VCaP (cell line): ENCODE measurements around the gene PLP2.

Experiments used
- H3K27ac ChIP-seq: fragments of 450-650 bp; 2 replicates; pipeline ENCODE4 v1.5.1; 2017
- TF ChIP-seq, protein P1 (sequence below): fragments of 450-650 bp; conservative IDR thresholded peaks from 2 replicates; pipeline ENCODE4 v1.5.1; 2017; ENCODE audit warnings: mild to moderate bottlenecking, moderate library complexity

PLP2 gene

DNA sequence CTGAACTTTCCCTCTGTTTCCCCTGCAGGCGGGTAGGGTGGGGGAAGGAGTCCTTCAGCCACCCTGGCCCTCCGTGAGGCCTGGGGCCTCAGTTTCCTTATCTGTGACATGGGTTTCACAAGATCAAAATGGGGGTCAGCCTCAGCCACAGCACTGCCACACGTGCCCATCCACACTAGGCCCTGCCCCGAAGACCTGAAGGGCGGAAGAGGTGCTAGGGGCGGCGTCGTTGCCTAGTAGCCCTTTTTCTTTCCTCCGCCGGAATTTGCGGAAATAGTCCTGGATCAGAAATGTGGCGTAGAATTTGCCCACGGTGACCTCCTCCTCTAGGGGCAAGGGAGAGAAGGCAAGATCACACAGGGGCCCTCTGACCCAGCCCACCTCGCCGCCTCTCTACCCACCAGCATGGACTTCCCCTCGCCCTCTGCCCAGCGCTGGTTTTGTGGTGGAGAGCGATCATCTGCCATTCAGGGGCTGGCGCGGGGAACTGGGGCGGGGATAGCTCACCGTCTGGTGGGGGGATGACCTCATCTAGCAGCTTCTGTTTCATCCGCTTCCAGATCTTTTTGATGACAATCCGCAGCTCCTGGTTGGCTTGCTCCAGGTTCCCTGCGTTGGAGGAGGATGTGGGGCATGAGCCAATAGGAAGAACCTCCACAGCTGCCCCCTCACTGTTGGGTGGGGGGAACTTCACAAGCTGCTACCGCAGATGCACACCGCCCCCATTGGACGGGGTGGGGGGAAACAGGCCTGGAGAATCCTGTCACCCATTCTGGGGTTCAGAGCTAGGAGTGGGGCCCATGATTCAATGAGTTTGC, 37.9 kb downstream of the PLP2 start:
- no peak overlapping the region for H3K27ac ChIP-seq
- TF ChIP-seq, protein P1, sequence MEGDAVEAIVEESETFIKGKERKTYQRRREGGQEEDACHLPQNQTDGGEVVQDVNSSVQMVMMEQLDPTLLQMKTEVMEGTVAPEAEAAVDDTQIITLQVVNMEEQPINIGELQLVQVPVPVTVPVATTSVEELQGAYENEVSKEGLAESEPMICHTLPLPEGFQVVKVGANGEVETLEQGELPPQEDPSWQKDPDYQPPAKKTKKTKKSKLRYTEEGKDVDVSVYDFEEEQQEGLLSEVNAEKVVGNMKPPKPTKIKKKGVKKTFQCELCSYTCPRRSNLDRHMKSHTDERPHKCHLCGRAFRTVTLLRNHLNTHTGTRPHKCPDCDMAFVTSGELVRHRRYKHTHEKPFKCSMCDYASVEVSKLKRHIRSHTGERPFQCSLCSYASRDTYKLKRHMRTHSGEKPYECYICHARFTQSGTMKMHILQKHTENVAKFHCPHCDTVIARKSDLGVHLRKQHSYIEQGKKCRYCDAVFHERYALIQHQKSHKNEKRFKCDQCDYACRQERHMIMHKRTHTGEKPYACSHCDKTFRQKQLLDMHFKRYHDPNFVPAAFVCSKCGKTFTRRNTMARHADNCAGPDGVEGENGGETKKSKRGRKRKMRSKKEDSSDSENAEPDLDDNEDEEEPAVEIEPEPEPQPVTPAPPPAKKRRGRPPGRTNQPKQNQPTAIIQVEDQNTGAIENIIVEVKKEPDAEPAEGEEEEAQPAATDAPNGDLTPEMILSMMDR, result no peak

DNA sequence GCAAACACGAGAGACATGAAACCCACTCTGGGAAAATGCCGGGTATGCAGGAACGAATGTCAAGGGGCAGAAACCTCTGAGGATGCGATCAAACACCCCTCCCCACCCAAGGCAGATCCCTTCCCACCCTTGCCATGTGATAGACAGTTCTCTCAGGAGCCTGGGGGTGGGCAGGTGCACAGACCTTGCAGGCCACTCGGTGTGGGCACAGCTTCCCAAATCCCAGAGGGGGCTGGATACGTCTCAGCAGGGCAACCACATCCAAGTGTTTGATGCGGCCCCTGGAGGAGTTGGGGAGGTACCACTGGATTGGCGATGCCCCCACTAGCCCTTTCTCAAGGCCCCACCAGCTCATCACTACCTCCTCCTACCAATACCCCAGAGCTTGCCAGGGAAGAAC, 38.7 kb downstream of the PLP2 start:
- H3K27ac ChIP-seq, result no peak overlapping the region
- TF ChIP-seq, protein P1, result no peak

DNA sequence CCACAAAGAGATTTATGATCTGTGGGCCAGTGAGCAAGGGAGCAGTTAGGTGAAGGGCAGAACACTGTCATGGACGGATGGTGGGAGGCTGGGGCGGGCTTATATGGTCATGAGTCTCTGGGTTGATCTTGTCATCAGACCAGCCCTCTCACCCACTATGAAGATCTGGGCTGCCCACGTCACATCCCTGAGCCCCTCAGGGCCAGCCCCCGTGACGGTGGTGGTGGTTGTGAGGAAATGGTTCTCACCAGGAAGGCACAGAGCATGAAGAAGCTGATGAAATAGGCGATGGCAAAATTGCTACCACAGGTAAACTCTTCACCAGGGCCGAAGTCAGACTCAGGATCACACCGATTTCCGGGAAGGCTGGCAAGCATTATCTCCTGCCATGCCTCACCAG, 39.4 kb downstream of the PLP2 start:
- no peak overlapping the region for H3K27ac ChIP-seq
- TF ChIP-seq, protein P1, result no peak

DNA sequence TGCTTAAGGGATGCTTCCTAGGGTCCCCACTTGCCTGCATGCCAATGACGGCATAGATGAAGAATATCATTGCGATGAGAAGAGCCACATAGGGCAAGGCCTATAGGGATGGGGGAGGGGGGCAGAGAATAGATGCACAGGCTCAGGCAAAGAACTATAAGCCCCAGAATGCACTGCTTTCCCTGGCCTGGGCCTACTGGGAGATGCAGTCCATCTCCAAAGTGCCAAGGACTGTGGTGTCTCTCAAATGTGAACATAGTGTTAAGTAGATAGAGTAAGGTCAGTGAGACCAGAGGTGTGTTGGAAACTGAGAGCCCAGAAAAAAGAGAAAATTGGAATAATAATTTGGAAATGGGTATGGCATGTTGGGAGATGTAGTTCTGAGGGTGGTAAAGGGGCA, 40.5 kb downstream of the PLP2 start:
- TF ChIP-seq, protein P1, result no peak
- H3K27ac ChIP-seq, result no peak overlapping the region

DNA sequence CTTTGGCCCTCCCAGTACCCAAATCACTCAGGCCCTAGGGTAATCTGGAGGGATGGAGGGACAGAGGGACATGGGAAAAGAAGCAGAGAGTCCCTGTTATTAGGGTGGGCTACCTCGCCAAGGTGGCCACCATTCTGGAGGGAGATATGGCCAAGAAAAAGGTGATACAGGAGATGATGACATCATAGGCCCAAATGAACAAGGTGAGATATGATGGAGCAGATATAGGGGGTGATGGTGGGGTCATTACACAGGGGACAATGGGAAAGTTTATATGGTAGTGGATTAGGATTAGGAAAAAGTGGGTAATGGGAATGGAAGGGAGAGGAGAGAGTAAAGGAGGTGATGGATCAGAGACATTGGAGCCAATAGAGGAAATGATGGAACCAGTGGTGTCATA, 41.2 kb downstream of the PLP2 start:
- H3K27ac ChIP-seq, result no peak overlapping the region
- TF ChIP-seq, protein P1, result no peak

DNA sequence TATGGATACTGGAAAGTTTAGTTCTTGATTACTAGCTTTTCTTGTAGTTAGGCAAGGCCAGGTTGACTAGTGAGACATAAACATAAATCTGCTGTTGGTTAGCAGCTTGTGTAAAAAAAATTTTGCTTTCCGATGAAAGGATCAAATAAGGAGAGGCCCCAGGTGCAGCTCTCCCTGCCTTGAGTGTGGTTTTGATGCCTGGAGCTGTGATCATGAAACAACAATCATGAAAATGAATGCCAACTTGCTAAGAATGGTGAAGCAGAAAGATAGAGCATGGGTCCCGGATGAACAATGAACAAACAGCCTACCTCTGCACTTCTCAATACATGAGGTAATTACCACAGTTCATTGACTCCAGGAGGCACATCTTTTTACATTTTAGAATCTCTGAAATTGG, 42.7 kb downstream of the PLP2 start:
- TF ChIP-seq, protein P1, result no peak
- H3K27ac ChIP-seq, result no peak overlapping the region

DNA sequence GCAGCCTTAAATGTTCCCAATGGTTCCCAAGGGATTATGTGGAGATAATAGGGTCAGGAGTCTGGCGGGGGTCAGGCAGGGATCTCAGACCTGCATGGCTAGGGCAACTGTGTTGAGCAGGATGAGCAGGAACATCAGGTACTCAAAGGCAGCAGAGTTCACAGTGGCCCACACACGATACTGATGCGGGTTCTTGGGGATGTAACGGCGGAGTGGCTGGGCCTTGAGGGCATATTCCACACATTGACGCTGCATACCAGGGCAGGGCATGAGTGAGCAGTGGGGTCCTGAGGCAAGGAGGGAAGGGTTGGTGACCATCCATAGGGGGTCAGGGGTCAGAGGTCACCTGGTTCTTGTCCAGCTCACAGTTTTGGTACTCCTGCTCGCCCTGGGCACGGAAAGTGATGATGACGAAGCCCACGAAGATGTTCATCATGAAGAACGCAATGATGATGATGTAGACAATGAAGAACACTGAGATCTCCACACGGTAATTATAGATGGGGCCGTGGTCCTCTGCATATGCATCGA, 43.4 kb downstream of the PLP2 start:
- H3K27ac ChIP-seq, result no peak overlapping the region
- TF ChIP-seq, protein P1, result no peak
